Thyroid gland (tissue), 4 donors: ENCODE data around the gene VPS35L. TPM values are rescaled to one million over a fixed set of nuclear protein-coding genes. Genes with fewer than 3 reads are reported as not detected.
A peak's percentile ranks its signal among the peaks of the same experiment; 100 is the strongest.

Source experiments
- DNase-seq, 2 donors: peaks; one replicate each; pipeline ENCODE4 v3.0.0-alpha.2; 2019
- H3K27ac ChIP-seq, 3 donors: fragments of 200-600 bp; sonication (generic); 1 replicate in 2 of 3; 2 replicates in 1 of 3; pipeline ENCODE4 v1.5.1; 2016 to 2019; ENCODE audit warnings: mild to moderate bottlenecking in 1 of 3, moderate library complexity in 1 of 3
- H3K27me3 ChIP-seq: fragments of 200-600 bp; sonication (generic); one replicate; pipeline ENCODE4 v1.5.1; 2019
- H3K36me3 ChIP-seq, 2 donors: fragments of 200-600 bp; sonication (generic); one replicate each; pipeline ENCODE4 v1.5.1; 2016 to 2019
- H3K4me1 ChIP-seq, 2 donors: fragments of 200-600 bp; sonication (generic); one replicate each; pipeline ENCODE4 v1.5.1; 2017 to 2019
- H3K4me3 ChIP-seq, 3 donors: fragments of 200-600 bp; sonication (generic); replicated peaks in 1 of 3; 1 replicate in 2 of 3; 2 replicates in 1 of 3; pipeline ENCODE4 v1.5.1; 2016; ENCODE audit warnings: mild to moderate bottlenecking in 1 of 3
- H3K9me3 ChIP-seq: fragments of 200-600 bp; sonication (generic); one replicate; pipeline ENCODE4 v1.5.1; 2017
- POLR2A ChIP-seq, 2 donors: fragments of 450-650 bp; IDR thresholded peaks; one replicate each; pipeline ENCODE4 v1.6.1; 2017; ENCODE audit warnings: antibody characterized with exemption in 2 of 2, mild to moderate bottlenecking in 2 of 2, moderate library complexity in 1 of 2
- WGBS, 2 donors: methylation state at CpG; one replicate each; pipeline ENCODE4 v1.1.5; 2017; 5-methylcytosine and 5-hydroxymethylcytosine counted together
- intact Hi-C: fragments of 100-400 bp; cut with DNase I; formaldehyde crosslinking; loops from one replicate; pipeline ENCODE4 v1.15.1; 2023
- total RNA-seq, 4 donors: library from RNA; depleted of rRNA; stranded (reverse); fragments of >200 nt; gene quantifications; one replicate each; pipeline ENCODE4 v1.2.3, GENCODE V29; 2016
- TF ChIP-seq, protein P1 (sequence below), 6 experiments: fragments of 200-600 bp in 3 of 6; fragments of 450-650 bp in 3 of 6; sonication (generic) in 3 of 6; IDR thresholded peaks; one replicate each; pipeline ENCODE4 v1.5.1; 2016 to 2019; ENCODE audit warnings: antibody characterized with exemption in 6 of 6, mild to moderate bottlenecking in 2 of 6, inconsistent platforms in 1 of 6, moderate library complexity in 1 of 6

VPS35L gene
- total RNA-seq, 4 donors from 2014 or later: 64.9 to 74.3 (median 68.8) TPM

DNA sequence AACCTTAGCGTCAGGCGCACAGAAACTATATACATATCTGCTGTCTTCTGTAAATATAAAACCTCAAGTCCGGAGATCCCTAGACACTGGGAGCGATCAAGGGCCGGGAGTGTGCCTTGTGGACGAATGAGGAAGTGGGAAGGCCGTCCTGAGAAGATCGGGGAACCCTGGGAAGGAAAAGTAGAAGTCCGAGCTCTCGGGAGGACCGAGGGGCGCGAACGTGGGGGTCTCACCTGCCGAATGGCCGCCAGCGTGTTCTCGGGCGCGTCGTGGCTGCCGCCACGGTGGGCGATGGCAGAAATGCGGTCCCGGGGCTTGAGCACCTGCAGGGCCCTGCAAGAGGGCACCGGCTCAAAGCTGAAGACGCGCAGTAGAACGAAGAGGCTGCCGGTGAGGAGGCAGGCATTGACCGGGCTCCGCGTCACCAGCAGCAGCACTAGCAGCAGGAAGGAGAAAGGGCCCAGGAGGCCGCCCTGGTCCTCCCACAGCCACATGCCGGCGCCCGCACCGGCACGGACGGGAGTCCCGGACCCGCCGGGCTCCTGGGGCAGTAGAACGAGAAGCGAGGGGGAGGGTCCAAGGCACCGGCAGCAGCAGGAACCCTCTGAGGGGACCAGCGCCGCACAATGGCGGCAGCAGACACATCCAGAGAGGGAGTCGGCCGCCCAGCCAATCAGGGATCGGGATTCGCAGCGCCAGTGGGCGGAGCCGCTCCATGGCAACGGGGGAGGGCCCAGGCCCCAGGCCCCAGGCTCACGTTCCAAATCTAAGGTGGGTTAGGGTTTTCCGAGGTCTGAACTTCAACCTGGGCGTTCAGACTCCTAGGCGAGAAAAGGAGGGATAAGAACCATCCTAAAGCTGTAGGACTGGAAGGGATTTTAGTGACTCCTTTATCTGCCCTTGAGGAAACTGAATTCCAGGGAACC is 33.8 kb upstream of the VPS35L start, which contains the start of gene GDE1:
TSS of gene GDE1 (minus strand) at position 628 of the 926 bp plus-strand sequence. CDS start at position 494, 134 bp downstream.
- Histone ChIP-seq H3K9me3 (no peaks in the 10 kb centered on the region), H3K36me3 (peaks cover 0 to under 1% of the 10 kb centered on the region in 2 donors), H3K4me3 (peak within 1 kb of the TSS; percentile 52 to 92 (median 92)), H3K27ac (peak within 1 kb of the TSS; percentile 64 to 82 (median 80)), H3K27me3 (no peaks in the 10 kb centered on the region), H3K4me1 (peaks cover 30 to 36% of the 10 kb centered on the region in 2 donors)
- intact Hi-C loops: loop anchor here (5.0 kb wide), 1 partner anchor 36 kb away; the partner anchor contains the start of gene VPS35L
- DNase-seq: peak; percentile 96 to 97
- TF ChIP-seq, protein P1, sequence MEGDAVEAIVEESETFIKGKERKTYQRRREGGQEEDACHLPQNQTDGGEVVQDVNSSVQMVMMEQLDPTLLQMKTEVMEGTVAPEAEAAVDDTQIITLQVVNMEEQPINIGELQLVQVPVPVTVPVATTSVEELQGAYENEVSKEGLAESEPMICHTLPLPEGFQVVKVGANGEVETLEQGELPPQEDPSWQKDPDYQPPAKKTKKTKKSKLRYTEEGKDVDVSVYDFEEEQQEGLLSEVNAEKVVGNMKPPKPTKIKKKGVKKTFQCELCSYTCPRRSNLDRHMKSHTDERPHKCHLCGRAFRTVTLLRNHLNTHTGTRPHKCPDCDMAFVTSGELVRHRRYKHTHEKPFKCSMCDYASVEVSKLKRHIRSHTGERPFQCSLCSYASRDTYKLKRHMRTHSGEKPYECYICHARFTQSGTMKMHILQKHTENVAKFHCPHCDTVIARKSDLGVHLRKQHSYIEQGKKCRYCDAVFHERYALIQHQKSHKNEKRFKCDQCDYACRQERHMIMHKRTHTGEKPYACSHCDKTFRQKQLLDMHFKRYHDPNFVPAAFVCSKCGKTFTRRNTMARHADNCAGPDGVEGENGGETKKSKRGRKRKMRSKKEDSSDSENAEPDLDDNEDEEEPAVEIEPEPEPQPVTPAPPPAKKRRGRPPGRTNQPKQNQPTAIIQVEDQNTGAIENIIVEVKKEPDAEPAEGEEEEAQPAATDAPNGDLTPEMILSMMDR (IDR thresholded peaks at IDR 0.05): peak in 3 of 6 experiments; percentile 29 to 31 (median 30)
- peak in 1 of 2 donors; percentile 96 for TF ChIP-seq POLR2A (IDR thresholded peaks at IDR 0.05)
- WGBS, 2 donors: 1% methylated on average over 49 to 51 of the region's 62 CpGs

DNA sequence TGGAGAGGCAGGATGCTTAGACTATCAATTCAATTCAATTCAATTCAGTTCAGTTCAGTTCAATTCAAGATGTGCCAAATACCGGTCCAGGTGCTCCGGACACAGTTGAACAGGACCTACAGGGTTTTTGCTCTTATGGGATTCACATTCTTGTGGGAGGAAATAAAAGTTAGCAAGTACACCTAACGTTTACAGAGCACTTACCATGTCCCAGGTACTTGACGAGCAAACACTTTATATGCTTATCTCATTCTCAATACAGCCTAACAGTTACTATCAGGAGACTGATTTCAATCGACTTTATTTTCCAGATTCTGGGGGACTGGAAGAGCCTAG is 33.1 kb upstream of the VPS35L start:
- WGBS, 2 donors: 34 to 38% methylated on average over 5 of the region's 5 CpGs
- Histone ChIP-seq H3K36me3 (no peaks in the 10 kb centered on the region), H3K27me3 (no peaks in the 10 kb centered on the region), H3K4me3 (peak overlapping the region in 1 of 3 donors; percentile 92), H3K9me3 (no peaks in the 10 kb centered on the region), H3K4me1 (peaks cover 30 to 36% of the 10 kb centered on the region in 2 donors), H3K27ac (peak overlapping the region in 2 of 3 donors; percentile 64 to 82)
- no peak for DNase-seq
- intact Hi-C loops: loop anchor here (5.0 kb wide), 1 partner anchor 35 kb away; the partner anchor contains the start of gene VPS35L
- TF ChIP-seq, protein P1 (IDR thresholded peaks at IDR 0.05): no peak
- TF ChIP-seq POLR2A (IDR thresholded peaks at IDR 0.05): no peak

DNA sequence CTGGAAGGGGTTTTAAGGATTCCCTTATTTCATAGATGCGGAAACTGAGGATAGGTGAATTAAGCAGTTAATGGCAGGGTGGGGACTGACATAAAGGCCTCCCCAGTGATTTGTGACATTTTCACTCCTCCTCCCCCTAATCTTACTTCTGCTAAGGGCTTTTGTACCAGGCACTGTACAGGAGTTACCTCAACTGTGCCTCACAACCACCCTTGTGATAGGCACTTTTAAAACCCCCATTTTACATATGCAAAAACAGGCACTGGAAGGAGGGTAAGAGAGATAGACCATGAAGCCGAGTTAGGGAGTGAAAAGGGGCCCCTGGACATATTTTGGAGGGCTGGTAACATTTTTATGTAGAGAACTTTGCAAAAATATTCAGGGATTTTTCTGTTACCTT is 32.7 kb upstream of the VPS35L start:
- intact Hi-C loops: loop anchor here (5.0 kb wide), 1 partner anchor 35 kb away; the partner anchor contains the start of gene VPS35L
- peaks cover 26 to 36% of the 10 kb centered on the region in 2 donors for H3K4me1 ChIP-seq
- no peak overlapping the region for H3K27ac ChIP-seq
- TF ChIP-seq POLR2A (IDR thresholded peaks at IDR 0.05): no peak
- TF ChIP-seq, protein P1 (IDR thresholded peaks at IDR 0.05): no peak
- 88 to 92% methylated on average over 2 of the region's 2 CpGs for WGBS, 2 donors
- no peaks in the 10 kb centered on the region for H3K27me3 ChIP-seq
- no peaks in the 10 kb centered on the region for H3K36me3 ChIP-seq
- no peak for DNase-seq
- H3K4me3 ChIP-seq: no peak overlapping the region
- H3K9me3 ChIP-seq: no peaks in the 10 kb centered on the region

DNA sequence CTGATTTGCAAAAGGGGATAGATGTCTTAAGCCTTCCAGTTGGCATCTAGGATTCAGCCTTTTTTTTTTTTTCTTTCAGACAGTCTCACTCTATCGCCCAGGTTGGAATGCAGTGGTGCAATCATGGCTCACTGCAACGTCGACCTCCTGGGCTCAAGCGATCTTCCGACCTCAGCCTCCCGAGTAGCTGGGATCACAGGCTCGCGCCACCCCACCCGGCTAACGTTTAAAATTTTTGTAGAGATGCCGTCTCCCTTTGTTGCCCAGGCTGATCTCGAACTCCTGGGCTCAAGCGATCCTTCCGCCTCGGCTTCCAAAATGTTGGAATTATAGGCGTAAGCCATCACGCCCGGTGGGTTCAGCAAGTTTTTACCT is 32.3 kb upstream of the VPS35L start:
- H3K4me3 ChIP-seq: no peak overlapping the region
- peaks cover 24 to 36% of the 10 kb centered on the region in 2 donors for H3K4me1 ChIP-seq
- H3K9me3 ChIP-seq: no peaks in the 10 kb centered on the region
- H3K27ac ChIP-seq: no peak overlapping the region
- no peak for TF ChIP-seq POLR2A (IDR thresholded peaks at IDR 0.05)
- TF ChIP-seq, protein P1 (IDR thresholded peaks at IDR 0.05): no peak
- intact Hi-C loops: loop anchor here (5.0 kb wide), 1 partner anchor 34 kb away; the partner anchor contains the start of gene VPS35L
- no peak for DNase-seq
- WGBS, 2 donors: 71 to 73% methylated on average over 18 of the region's 18 CpGs
- no peaks in the 10 kb centered on the region for H3K27me3 ChIP-seq
- peaks cover 0 to 3% of the 10 kb centered on the region in 2 donors for H3K36me3 ChIP-seq
